LNCaP clone FGC (cell line): Measurements from ENCODE around the gene GPC1.

Experiments
- DNase-seq: peaks from one replicate; pipeline ENCODE4 v3.0.0-alpha.2; 2011; ENCODE audit warnings: low read depth
- H3K4me3 ChIP-seq: 2 replicates; pipeline ENCODE4 v1.5.1; 2011; ENCODE audit warnings: mild to moderate bottlenecking, low read depth, low read length, control low read depth
- TF ChIP-seq, protein P1 (sequence below): IDR thresholded peaks from 2 replicates; pipeline ENCODE4 v1.5.1; 2012; ENCODE audit warnings: mild to moderate bottlenecking; ENCODE audit not compliant: control insufficient read depth, insufficient read depth; ENCODE audit errors: extremely low read depth

Gene GPC1

DNA sequence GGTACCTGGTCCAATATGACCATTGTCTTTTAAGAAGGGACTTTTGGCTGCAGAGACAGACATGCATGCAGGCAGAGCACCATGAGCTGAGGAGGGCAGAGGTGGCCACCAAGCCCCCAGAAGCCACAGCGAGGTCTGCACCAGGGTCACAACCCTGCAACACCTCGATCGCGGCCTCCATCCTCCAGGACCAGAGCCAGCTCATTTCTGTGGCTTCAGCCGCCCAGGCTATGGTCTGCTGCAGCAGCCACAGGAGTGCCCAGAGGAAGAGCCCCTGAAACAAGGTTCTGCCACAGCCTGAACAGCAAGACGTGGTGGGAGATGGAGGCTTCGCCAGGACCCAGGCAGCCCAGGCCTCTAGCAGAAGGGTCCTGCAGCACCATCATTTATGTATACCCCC is 68.4 kb downstream of the GPC1 start:
- TF ChIP-seq, protein P1, sequence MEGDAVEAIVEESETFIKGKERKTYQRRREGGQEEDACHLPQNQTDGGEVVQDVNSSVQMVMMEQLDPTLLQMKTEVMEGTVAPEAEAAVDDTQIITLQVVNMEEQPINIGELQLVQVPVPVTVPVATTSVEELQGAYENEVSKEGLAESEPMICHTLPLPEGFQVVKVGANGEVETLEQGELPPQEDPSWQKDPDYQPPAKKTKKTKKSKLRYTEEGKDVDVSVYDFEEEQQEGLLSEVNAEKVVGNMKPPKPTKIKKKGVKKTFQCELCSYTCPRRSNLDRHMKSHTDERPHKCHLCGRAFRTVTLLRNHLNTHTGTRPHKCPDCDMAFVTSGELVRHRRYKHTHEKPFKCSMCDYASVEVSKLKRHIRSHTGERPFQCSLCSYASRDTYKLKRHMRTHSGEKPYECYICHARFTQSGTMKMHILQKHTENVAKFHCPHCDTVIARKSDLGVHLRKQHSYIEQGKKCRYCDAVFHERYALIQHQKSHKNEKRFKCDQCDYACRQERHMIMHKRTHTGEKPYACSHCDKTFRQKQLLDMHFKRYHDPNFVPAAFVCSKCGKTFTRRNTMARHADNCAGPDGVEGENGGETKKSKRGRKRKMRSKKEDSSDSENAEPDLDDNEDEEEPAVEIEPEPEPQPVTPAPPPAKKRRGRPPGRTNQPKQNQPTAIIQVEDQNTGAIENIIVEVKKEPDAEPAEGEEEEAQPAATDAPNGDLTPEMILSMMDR = no peak
- no peak overlapping the region for H3K4me3 ChIP-seq
- DNase-seq = no peak

GRCh38 chr2:240505910-240506309 is 70.4 kb downstream of the GPC1 start:
- H3K4me3 ChIP-seq = no peak overlapping the region
- TF ChIP-seq, protein P1 = no peak
- no peak for DNase-seq

DNA sequence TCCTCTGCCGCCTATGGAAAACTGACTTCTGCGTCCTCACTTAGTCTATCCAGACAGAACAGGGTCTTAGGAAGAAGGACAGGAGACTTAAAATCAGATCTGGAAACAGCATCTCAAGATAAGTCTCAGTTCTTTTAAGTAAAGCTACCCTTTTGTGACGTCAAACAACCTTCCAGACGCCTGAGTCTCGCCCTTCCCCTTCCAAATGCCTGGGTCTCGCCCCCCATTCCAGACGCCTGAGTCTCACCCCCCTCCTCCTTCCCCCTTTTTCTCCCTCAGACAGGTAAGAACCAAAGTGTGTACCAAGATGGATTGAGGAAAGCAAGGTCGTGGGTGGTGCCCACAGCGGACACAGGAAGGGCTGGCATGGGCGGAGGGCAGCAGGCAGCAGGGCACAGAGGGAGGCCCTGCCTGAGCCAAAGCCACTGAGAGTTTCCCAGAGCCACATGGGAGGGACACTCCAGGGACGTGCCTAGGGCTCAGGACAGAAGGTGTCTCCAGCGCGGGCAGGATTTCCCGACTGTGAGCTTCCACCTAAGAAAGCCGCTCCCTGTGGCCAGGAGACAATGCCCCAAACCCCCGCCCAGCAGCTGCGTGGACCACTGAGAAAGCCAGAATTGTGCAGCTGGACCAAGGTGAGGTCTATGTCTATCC is 71.1 kb downstream of the GPC1 start:
- no peak overlapping the region for H3K4me3 ChIP-seq
- no peak for DNase-seq
- TF ChIP-seq, protein P1 = no peak

- no peak for DNase-seq
- H3K4me3 ChIP-seq = no peak overlapping the region
- TF ChIP-seq, protein P1 = no peak
These were observed 71.8 kb downstream of the GPC1 start for GRCh38 chr2:240507060-240507777.

DNA sequence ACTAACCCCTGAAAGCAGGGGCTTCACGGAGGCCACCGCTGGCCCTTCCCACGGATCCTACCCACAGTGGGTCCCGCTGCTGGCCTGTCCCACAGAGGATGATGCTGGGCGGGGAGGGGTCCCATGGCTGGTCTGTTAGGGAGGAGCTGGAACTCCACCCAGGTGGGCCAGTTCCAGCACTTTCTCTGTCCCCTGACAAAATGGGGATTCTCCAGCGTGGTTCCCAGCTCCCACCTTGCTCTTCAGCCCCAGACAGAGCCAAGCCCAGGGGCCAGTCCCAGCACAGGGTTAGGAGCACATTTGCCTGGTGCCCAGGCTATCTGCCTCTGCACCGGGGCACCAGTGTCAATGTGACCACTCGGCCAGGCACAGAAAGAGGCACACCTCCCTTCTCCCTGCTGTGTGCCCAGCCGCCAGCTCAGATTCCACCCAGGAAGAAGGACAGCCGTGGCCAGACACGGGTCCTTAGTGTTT is 72.4 kb downstream of the GPC1 start:
- no peak overlapping the region for H3K4me3 ChIP-seq
- TF ChIP-seq, protein P1 = no peak
- DNase-seq = no peak

GRCh38 chr2:240508832-240509545 is 73.5 kb downstream of the GPC1 start:
- TF ChIP-seq, protein P1 = no peak

More at GRCh38 chr2:240508832-240509545, 73.5 kb downstream of the GPC1 start:
- no peak overlapping the region for H3K4me3 ChIP-seq
- DNase-seq = no peak
